ENCODE measurements around the gene NRG2.

DNA sequence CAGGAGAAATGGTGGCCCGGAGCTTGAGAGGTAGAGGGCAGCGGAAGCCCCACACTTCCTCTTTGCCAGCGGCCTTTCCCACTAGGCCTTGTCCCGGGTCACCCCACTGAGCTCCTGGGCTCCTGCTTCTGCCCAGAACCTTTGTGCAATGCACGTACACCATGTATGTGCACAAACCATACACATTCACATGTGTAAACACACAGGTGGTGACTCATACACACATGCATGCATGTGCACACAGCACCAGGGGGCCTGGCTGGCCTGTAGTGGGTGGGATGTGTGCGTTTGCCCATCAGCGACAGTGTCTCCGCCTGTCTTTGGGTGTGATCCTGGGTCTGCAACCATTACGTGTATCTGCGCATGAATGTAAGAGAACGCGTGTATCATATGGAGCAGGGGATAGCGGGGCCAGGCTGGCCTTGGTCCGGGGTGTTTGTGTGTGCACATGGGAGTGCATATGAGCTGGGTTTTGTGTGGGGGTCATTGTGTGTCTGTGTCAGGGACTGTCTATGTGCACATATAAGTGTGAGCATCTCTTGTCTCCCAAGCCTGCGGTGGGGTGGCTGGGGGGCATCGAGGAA lies 203.8 kb downstream of the NRG2 start:
- TF ChIP-seq CTCF (conservative IDR thresholded peaks at IDR 0.05; ENCODE audit: low read depth, low read length) (no peak), USF2 (IDR thresholded peaks at IDR 0.05; ENCODE audit: low read depth, low read length) (no peak), RCOR1 (IDR thresholded peaks at IDR 0.05; ENCODE audit: insufficient replicate concordance, low read length) (no peak), MAZ (IDR thresholded peaks at IDR 0.05; ENCODE audit: borderline replicate concordance, low read depth, low read length) (no peak), BHLHE40 (IDR thresholded peaks at IDR 0.05; ENCODE audit: low read depth, low read length) (no peak), RAD21 (IDR thresholded peaks at IDR 0.05; ENCODE audit: low read length) (no peak), CEBPB (IDR thresholded peaks at IDR 0.05; ENCODE audit: low read depth, low read length) (no peak)

All from IMR-90 (cell line).